CD4-positive, alpha-beta memory T cell (primary cell): Measurements from ENCODE around the gene RUBCN. TPM values are rescaled to one million over a fixed set of nuclear protein-coding genes. Genes with fewer than 3 reads are reported as not detected.
"Not testable (repeated sequence)": the region's sequence is repeated elsewhere in the genome, so short reads cannot be mapped to it uniquely, and the experiment has no call there.

Experiments
- CTCF ChIA-PET: fragments of 350-600 bp; sonication (Branson Sonifier 250); formaldehyde crosslinking; loops from one replicate; lab custom pipeline; 2021; ENCODE audit warnings: inconsistent platforms; ENCODE audit not compliant: partially characterized antibody; lab: Charles Lee
- POLR2A ChIA-PET: fragments of 350-600 bp; sonication (Branson Sonifier 250); formaldehyde crosslinking; loops from one replicate; lab custom pipeline; 2021; ENCODE audit not compliant: partially characterized antibody; lab: Charles Lee
- DNase-seq, 5 donors: peaks; one replicate each; pipeline versions ENCODE4 v3.0.0 to v3.0.0-alpha.2; 2020 to 2022; ENCODE audit warnings: mixed read lengths in 1 of 5
- H3K27ac ChIP-seq: one replicate; pipeline ENCODE4 v1.7.0; 2013; ENCODE audit warnings: low read depth, low read length
- H3K27me3 ChIP-seq: 2 replicates; pipeline ENCODE4 v1.7.0; 2013; ENCODE audit warnings: mild to moderate bottlenecking, low read length, moderate library complexity; ENCODE audit not compliant: insufficient read depth
- H3K36me3 ChIP-seq: 2 replicates; pipeline ENCODE4 v1.7.0; 2013; ENCODE audit warnings: mild to moderate bottlenecking, low read length, moderate library complexity; ENCODE audit not compliant: insufficient read depth
- H3K4me1 ChIP-seq: 2 replicates; pipeline ENCODE4 v1.7.0; 2013; ENCODE audit warnings: mild to moderate bottlenecking, low read length, moderate library complexity; ENCODE audit not compliant: insufficient read depth
- H3K4me3 ChIP-seq, 2 donors: one replicate each; pipeline ENCODE4 v1.7.0; 2013; ENCODE audit warnings: low read length in 2 of 2, mild to moderate bottlenecking in 1 of 2
- H3K9me3 ChIP-seq, 2 donors: one replicate each; pipeline ENCODE4 v1.7.0; 2013; ENCODE audit warnings: low read length in 2 of 2, control low read depth in 1 of 2; ENCODE audit not compliant: control insufficient read depth in 1 of 2
- H3K27ac Mint-ChIP-seq, 7 donors: one replicate each; pipeline ENCODE4 v1.8.0; 2020 to 2021; ENCODE audit warnings: mixed read lengths in 7 of 7, mild to moderate bottlenecking in 6 of 7, inconsistent platforms in 3 of 7, moderate library complexity in 3 of 7
- H3K27me3 Mint-ChIP-seq, 2 donors: one replicate each; pipeline ENCODE4 v1.8.0; 2020 to 2021; ENCODE audit warnings: mixed read lengths in 2 of 2
- H3K36me3 Mint-ChIP-seq, 2 donors: one replicate each; pipeline ENCODE4 v1.8.0; 2020 to 2021; ENCODE audit warnings: mixed read lengths in 2 of 2, inconsistent platforms in 1 of 2, mild to moderate bottlenecking in 1 of 2
- H3K4me1 Mint-ChIP-seq, 4 donors: one replicate each; pipeline ENCODE4 v1.8.0; 2020 to 2021; ENCODE audit warnings: mixed read lengths in 4 of 4, mild to moderate bottlenecking in 1 of 4
- H3K4me3 Mint-ChIP-seq, 8 donors: one replicate each; pipeline ENCODE4 v1.8.0; 2020 to 2021; ENCODE audit warnings: mixed read lengths in 8 of 8, mild to moderate bottlenecking in 7 of 8, moderate library complexity in 6 of 8, inconsistent platforms in 3 of 8
- H3K9me3 Mint-ChIP-seq, 8 donors: one replicate each; pipeline ENCODE4 v1.8.0; 2020 to 2021; ENCODE audit warnings: mixed read lengths in 8 of 8, mild to moderate bottlenecking in 5 of 8, inconsistent platforms in 3 of 8, moderate library complexity in 1 of 8
- intact Hi-C: fragments of 100-400 bp; cut with micrococcal nuclease; formaldehyde crosslinking; loops from one replicate; pipeline ENCODE4 v1.15.1; 2023
- polyA plus RNA-seq, 2 donors: library from polyadenylated mRNA; unstranded; fragments of 300-500 nt; fragmentation: Illumina TruSeq; gene quantifications; one replicate each; pipeline ENCODE4 v1.2.3, GENCODE V29; 2021
- total RNA-seq, 2 experiments: library from RNA; stranded (reverse); gene quantifications; one replicate each; pipeline ENCODE4 v1.2.3, GENCODE V29; 2021

RUBCN gene
- total and polyA plus RNA-seq, 4 experiments from 2014 or later, result 13.2 to 69.6 (median 45.2) TPM

- H3K36me3 Mint-ChIP-seq, H3K4me1 ChIP-seq, DNase-seq, H3K4me3 ChIP-seq, CTCF ChIA-PET, H3K9me3 ChIP-seq, H3K36me3 ChIP-seq, intact Hi-C loops, H3K27ac ChIP-seq, H3K4me1 Mint-ChIP-seq, H3K27me3 Mint-ChIP-seq, H3K27me3 ChIP-seq, POLR2A ChIA-PET, H3K27ac Mint-ChIP-seq, H3K9me3 Mint-ChIP-seq: not testable (repeated sequence)
- peak overlapping the region in 1 of 8 donors; percentile 39 for H3K4me3 Mint-ChIP-seq
These were observed 79.7 kb downstream of the RUBCN start for GRCh38 chr3:197656960-197657359.

DNA sequence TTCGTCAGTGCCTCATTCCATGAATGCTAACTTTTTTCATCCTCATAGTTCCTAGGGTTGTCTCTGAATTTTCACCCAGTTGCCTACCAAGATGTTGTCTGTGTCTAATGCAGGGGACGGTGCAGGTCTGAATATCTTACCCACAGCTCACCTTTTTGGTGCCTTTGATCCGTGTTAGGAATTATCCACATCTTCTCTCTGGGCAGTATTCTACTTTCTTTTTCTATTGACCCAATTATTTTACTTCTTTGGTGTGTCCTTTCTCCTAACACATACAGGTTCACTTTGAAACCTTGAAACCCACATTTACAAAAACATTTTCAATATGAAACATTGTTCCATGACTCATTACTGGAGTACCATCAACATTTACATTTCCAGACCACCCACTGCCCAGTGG, 80.6 kb downstream of the RUBCN start:
- Mint-ChIP-seq H3K27ac (peak overlapping the region in 3 of 7 donors; percentile 35 to 80 (median 64)), H3K4me3 (peak overlapping the region in 7 of 8 donors; percentile 2 to 77 (median 68))
- H3K27me3 Mint-ChIP-seq, H3K9me3 Mint-ChIP-seq, H3K36me3 Mint-ChIP-seq, CTCF ChIA-PET, H3K27ac ChIP-seq, H3K4me1 Mint-ChIP-seq, intact Hi-C loops, H3K4me1 ChIP-seq, H3K4me3 ChIP-seq, H3K27me3 ChIP-seq, H3K36me3 ChIP-seq, DNase-seq, H3K9me3 ChIP-seq, POLR2A ChIA-PET: not testable (repeated sequence)

DNA sequence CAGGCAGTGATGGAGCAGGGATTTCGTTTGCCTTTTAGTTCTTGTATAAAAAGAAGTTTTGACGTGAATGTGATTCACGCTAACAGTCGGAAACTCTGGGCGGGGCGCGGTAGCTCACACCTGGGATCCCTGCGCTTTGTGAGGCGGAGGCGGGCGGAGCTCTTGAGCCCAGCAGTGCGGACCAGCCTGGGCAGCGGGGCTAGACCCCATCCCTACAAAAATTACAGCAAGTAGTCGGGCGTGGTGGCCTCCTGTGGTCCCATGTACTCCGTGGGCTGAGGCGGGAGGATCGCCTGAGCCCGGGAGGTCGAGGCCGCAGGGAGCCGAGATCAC, 81.7 kb downstream of the RUBCN start:
- H3K27me3 Mint-ChIP-seq, CTCF ChIA-PET, H3K27me3 ChIP-seq, H3K4me1 Mint-ChIP-seq, H3K36me3 Mint-ChIP-seq, H3K36me3 ChIP-seq, H3K9me3 ChIP-seq, intact Hi-C loops, H3K4me3 ChIP-seq, H3K27ac ChIP-seq, H3K4me1 ChIP-seq, POLR2A ChIA-PET, H3K27ac Mint-ChIP-seq, H3K9me3 Mint-ChIP-seq, H3K4me3 Mint-ChIP-seq: not testable (repeated sequence)
- DNase-seq, result peak in 2 of 5 donors; percentile 14 to 18

DNA sequence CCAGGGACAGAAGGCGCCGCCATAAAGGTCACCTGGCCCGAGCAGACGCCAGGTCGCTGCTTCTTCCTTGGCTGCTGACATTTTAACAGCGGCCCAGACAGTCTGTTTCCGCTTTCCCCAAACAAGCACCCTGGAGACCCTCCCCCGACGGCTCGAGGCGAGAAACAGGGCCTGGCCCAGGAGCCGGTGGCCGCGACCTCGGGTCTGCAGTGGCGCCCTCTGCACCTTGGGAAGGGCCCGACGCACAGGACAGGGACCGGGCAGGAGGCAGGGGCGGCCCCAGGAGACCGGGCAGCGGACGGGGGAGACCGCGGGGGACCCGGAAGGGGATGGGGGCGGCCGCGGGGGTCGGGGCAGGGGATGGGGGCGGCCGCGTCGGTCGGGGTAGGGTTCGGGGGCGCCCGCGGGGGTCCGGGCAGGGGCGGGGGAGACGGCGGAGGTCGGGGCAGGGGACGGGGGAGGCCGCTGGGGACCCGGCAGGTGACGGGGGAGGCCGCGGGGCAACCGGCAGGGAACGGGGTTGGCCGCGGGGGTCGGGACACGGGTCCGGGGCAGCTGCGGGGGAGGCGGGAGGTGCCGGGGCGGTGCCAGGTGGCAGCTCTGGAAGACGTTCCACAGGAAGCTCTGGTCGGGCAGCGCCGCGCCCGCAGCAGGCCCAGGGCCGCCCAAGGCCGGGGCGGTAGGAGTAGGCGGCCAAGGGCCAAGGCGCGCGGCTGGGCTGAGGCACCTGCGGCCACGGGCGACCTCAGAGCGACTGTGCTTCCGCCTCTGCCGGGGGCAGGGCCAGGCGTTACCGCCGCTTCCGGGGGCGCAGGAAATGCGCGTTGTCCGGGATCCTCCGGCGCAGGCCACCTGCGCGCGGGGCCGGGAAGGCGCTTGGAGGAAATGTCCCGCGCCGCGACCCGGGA, 82.4 kb downstream of the RUBCN start:
- H3K9me3 Mint-ChIP-seq, H3K4me1 ChIP-seq, H3K36me3 Mint-ChIP-seq, POLR2A ChIA-PET, CTCF ChIA-PET, H3K27me3 Mint-ChIP-seq, H3K4me3 ChIP-seq, H3K4me1 Mint-ChIP-seq, H3K27me3 ChIP-seq, H3K36me3 ChIP-seq, H3K9me3 ChIP-seq, H3K27ac ChIP-seq, intact Hi-C loops: not testable (repeated sequence)
- Mint-ChIP-seq H3K4me3 (peak overlapping the region in 3 of 8 donors; percentile 44 to 58 (median 48)), H3K27ac (peak overlapping the region in 1 of 7 donors; percentile 53)
- DNase-seq, result peak in 4 of 5 donors; percentile 24 to 30 (median 25)

GRCh38 chr3:197652860-197653259, 83.8 kb downstream of the RUBCN start:
- H3K36me3 ChIP-seq, H3K27ac ChIP-seq, H3K36me3 Mint-ChIP-seq, H3K4me3 ChIP-seq, H3K4me1 Mint-ChIP-seq, POLR2A ChIA-PET, CTCF ChIA-PET, H3K9me3 ChIP-seq, H3K4me1 ChIP-seq, H3K27ac Mint-ChIP-seq, H3K9me3 Mint-ChIP-seq, H3K4me3 Mint-ChIP-seq, DNase-seq, intact Hi-C loops, H3K27me3 Mint-ChIP-seq, H3K27me3 ChIP-seq: not testable (repeated sequence)

DNA sequence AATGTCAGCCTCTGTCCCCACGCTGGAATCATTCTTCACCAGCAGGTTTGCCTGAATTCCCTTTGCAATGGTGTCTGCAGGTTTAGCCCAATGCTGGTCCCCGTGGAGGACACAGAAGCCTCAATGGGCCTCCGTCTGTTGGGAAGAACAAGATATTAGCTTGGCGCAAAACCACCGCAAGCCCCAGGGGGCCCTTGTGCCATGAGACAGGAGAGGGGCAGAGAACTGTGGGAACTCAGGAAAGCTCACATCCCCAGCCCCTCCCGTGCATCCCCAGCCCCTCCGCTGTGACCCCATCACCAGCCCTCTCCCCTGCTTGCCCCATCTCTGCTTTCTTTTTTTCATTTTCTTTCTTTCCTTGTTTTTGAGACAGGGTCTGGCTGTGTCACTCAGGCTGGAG, 89.1 kb downstream of the RUBCN start:
- H3K27ac Mint-ChIP-seq, H3K4me3 ChIP-seq, H3K4me3 Mint-ChIP-seq, H3K4me1 ChIP-seq, DNase-seq, H3K4me1 Mint-ChIP-seq, POLR2A ChIA-PET, H3K27me3 ChIP-seq, H3K36me3 ChIP-seq, H3K36me3 Mint-ChIP-seq, H3K27me3 Mint-ChIP-seq, intact Hi-C loops, H3K9me3 ChIP-seq, H3K9me3 Mint-ChIP-seq, H3K27ac ChIP-seq, CTCF ChIA-PET: not testable (repeated sequence)

DNA sequence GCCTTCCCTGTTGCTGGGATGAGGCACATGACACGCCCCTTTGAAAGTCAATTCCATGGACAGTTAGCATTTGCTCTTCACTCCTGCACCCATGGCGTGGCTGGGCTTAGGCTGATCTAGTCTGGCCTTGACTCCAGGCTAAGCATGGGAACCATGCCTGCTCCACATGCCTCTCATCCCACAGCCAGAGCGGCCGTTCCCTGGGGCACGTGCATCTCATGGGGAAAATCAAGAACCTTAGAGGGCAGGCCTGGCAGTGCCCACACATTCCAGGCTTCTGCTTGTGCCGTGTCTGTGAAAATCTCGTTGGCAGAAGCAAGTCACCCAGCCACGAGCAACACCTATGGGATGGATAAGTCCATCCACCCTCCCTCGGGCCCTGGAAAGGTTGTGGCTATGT, 89.5 kb downstream of the RUBCN start:
- H3K27me3 ChIP-seq, H3K36me3 ChIP-seq, H3K27me3 Mint-ChIP-seq, H3K9me3 ChIP-seq, H3K4me1 ChIP-seq, POLR2A ChIA-PET, CTCF ChIA-PET, H3K4me3 ChIP-seq, H3K4me1 Mint-ChIP-seq, H3K27ac ChIP-seq, intact Hi-C loops, H3K9me3 Mint-ChIP-seq, H3K4me3 Mint-ChIP-seq, DNase-seq, H3K36me3 Mint-ChIP-seq, H3K27ac Mint-ChIP-seq: not testable (repeated sequence)

DNA sequence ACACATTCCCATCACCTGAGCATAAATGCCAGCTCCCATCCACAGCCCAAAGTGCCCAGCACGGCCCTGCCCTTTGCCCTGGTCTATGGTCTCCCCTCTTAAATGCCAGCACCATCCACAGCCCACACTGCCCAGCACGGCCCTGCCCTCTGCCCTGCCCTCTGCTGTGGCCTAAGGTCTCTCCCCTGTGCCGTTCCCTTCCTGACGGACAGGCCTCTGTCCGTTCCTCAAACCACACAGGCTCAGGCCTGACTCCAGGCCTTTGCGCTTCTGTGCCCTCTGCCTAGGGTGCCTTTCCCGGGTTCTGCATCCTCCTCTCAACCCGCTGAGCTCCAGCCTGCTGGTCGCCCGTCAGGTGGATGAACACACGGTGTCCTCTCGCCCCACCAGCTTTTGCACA, 90.4 kb downstream of the RUBCN start:
- intact Hi-C loops, H3K27me3 ChIP-seq, H3K4me1 Mint-ChIP-seq, H3K27ac Mint-ChIP-seq, H3K36me3 Mint-ChIP-seq, CTCF ChIA-PET, H3K27ac ChIP-seq, H3K9me3 ChIP-seq, H3K4me1 ChIP-seq, H3K36me3 ChIP-seq, POLR2A ChIA-PET, H3K9me3 Mint-ChIP-seq, H3K27me3 Mint-ChIP-seq, H3K4me3 Mint-ChIP-seq, H3K4me3 ChIP-seq, DNase-seq: not testable (repeated sequence)
